NCI-H2081 (cell line): Measurements from ENCODE around the gene FGR.
A peak's percentile ranks its signal among the peaks of the same experiment; 100 is the strongest.
"Not testable (repeated sequence)": the region's sequence is repeated elsewhere in the genome, so short reads cannot be mapped to it uniquely, and the experiment has no call there.

Experiments
- DNase-seq, 2 experiments: peaks; one replicate each; lab custom pipeline; 2025; lab: John Stamatoyannopoulos, UW

The FGR gene

GRCh38 chr1:27659497-27660299 is 24.7 kb upstream of the FGR start:
- DNase-seq: peak; percentile 67 to 75

- no peak for DNase-seq
Observed at GRCh38 chr1:27658951-27659496, 24.0 kb upstream of the FGR start.

DNA sequence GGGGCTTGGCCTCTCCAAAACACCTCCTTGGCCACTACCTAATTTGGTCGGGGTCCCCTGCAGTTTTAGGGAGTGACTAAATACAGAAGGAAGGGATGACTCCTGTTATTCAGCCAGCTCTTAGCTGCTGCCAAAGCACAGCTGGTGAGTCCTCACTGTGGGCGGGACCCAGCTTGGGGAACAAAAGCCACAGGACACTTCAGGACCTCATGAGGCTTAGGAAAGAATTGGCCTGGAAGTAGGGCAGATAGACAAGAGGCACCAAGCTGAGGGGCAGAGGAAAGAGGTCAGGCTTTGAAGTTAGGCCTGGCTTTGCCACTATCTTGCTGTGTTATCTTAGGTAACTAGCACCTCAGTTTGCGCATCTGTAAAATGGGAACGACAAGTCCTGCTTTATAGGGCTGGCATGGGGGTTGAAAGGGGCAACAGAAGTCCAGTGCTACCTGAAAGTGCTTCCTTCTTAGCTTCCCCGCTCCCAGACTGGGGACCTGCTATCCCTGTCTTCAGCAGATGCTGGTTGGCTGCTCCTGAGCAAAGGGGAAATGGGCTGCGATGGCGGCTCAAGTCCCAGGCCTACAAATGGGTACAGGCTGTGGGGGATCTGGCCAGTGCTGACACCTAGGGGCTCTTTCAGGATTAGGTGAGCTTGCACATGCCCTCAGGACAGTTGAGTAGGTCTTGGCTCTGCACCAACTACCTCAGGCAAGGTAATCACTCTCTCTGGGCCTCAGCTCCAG is 21.3 kb upstream of the FGR start:
- peak in 1 of 2 experiments; percentile 19 for DNase-seq

GRCh38 chr1:27655151-27655937 is 20.4 kb upstream of the FGR start:
- DNase-seq: no peak

DNA sequence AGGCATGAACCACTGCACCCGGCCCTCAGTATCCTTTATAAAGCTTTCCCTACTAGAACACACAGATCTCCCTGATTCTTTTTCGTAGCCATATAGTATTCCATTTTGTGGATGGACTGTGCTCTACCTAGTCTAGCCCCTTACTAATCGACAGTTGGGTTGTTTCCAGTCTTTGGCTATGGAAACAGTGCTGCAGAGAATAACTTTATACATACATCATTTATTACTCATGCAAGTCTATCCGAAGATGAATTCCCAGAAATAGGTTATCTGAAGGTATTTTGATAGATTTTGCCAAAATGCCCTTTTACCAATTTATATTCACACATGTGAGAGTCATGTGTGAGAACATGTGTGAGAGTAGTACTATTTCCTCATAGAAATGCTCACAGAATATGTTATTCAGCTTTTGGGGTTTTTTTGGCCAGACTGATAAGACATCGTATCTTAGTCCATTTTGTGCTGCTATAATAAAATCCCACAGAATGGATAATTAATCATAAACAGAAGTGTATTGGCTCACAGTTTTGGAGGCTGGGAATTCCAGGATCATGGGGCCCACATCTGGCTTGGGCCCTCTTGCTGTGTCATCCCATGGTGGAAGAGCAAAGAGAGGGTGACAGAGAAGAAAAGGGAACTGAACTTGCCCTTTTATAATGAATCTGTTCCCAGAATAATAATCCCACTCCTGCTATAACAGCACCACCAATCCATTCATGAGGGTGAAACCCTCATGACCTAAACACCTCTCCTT is 17.3 kb upstream of the FGR start:
- no peak for DNase-seq

- no peak for DNase-seq
Observed at GRCh38 chr1:27650539-27651175, 15.7 kb upstream of the FGR start.

DNA sequence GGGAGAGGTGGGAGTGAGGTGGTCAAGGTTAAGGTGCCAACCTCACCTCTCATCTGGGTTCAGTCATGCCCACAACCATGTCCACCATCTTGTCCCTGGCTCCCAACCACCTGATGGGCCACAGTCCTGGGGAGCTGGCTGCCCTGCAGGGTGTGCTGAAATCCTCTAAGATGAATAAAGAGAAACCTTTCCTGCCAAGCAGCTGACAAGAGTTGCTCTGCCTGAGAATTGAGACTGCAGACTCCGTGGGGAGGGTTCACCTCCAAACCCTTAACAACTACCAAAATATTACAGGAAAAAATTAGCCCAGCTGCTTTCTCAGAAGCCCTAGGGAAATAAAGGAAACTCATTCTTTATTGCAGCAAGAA is 15.2 kb upstream of the FGR start:
- DNase-seq: no peak

DNA sequence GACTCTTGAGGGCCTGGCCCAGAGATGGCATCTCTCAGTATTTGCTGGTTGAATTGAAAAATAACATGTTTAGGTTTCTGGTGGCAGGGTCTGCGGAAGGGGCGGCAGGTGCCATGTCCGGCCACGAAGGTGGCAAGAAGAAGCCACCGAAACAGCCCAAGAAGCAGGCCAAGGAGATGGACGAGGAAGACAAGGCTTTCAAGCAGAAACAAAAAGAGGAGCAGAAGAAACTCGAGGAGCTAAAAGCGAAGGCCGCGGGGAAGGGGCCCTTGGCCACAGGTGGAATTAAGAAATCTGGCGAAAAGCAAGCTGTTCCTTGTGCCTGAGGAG is 14.3 kb upstream of the FGR start:
- no peak for DNase-seq

- no peak for DNase-seq
Observed at GRCh38 chr1:27648602-27649305, 13.8 kb upstream of the FGR start.

DNA sequence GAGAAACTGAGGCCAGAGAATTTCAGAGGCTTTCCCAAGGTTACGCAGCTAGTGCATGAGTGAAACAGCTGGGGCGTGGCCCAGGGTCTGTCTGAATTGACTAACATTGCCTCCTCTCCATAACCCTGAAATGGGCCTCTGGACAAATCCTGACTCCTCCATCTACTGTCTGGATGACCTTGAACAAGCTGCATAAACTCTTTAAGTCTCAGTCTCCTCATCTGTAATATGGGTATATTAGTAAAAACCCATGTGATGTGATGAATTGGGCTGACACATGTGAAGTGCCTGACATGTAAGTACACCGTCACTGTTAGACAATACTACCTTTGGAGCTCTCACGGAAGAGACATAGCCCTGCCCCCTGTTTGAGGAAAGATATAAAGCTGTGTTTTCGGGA is 12.3 kb upstream of the FGR start:
- no peak for DNase-seq

DNA sequence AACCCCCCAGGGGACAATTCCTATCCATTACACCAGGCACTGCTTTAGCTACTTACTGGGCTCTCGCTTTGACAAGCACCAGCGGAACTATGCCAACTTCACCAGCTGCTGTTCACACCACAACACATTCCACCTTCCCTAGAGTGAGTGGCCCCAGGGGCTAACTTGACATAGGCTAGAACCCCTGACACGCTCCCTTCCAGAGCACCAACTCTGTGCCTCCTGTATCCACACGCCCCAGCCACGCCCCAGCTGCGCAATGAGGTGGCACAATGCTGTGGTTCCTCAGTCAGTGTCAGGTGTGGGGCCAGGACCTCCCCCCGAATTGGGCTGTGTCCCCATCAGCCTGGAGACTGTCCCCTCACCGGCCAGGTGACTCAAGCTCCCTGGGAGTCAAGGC is 11.7 kb upstream of the FGR start:
- DNase-seq: no peak

GRCh38 chr1:27645071-27645415 is 10.1 kb upstream of the FGR start:
- no peak for DNase-seq

GRCh38 chr1:27644369-27645070 is 9.5 kb upstream of the FGR start:
- DNase-seq: no peak

DNA sequence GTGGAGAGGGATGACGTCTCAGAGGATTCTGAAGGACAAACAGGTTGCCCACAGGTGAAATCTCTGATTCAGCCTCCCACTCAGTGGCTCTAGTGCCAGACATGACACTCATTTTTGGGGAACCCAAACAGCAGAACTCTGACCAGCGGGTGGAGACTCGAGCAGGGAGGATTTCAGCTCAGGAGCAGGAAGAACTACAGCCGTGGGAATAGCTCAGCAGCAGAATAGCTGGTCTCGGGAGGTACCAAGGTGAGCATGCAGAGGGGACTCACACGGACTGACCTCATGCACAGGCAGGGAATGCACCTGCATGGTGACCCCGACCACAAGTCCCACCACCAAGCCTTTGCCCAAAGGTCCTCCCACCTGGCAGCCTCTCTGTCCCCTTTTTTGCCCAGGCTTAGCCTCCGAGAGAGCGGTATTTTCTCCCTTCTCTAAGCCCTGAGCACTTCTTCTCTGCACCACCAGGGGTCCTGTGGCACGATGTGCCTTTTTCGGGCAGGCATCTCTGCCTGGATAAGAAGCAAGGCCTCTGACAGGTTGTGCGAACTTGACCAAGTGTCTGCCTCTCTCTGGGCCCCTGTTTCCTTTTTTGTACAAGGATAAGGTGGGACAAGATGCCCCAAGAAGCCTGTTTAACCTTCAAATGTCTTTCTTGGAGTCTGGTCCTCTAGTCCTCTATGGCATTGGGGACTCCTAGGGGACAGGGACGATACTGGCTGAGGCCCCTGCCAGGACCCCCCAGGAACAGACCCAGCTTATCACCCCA is 8.8 kb upstream of the FGR start:
- no peak for DNase-seq

- DNase-seq: not testable (repeated sequence)
Observed at GRCh38 chr1:27640514-27640913, 5.5 kb upstream of the FGR start.

DNA sequence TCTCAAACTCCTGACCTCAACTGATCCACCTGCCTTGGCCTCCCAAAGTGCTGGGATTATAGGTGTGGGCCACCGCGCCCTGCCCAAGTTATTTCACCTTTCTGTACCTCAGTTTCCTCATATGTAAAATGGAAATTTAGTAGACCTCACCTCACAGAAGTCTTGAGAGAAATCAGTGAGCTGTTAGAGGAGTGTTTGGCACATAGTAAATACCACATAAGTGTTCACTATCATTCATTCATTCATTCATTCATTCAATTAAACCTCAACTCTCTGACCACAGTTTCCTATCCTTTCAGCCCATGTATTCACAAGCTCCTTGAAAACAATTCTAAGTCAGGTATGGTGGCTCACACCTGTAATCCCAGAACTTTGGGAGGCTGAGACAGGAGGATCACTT is 3.8 kb upstream of the FGR start:
- no peak for DNase-seq

DNA sequence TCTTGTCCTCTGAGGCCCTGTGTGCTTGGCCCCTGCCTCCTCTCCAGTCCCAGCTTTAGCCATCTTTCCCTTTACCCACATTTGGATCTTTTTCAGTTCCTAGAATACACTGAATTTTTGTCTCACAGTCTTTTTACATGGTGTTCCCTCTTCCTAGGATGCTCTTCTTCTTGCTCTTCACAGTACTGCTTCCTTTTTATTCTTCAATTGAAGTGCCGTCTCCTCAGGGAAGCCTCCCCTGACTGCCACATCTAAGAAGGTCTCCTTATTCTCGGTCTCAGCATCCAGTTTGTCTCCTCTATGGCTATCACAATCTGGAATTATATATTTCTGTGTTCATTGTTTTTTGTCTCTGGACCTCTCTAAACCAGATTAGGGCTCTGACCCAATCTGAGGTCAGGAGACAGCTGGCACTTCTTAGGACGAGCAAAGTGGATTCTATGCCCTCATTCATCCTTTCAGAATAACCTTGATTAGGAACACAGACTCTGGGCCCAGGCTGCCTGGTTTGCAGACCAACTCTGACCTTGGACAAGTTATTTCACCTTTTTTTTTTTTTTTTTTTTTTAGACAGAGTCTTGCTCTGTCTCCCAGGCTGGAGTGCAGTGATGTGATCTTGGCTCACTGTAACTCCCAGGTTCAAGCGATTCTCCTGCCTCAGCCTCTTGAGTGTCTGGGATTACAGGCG is 3.2 kb upstream of the FGR start:
- no peak for DNase-seq

DNA sequence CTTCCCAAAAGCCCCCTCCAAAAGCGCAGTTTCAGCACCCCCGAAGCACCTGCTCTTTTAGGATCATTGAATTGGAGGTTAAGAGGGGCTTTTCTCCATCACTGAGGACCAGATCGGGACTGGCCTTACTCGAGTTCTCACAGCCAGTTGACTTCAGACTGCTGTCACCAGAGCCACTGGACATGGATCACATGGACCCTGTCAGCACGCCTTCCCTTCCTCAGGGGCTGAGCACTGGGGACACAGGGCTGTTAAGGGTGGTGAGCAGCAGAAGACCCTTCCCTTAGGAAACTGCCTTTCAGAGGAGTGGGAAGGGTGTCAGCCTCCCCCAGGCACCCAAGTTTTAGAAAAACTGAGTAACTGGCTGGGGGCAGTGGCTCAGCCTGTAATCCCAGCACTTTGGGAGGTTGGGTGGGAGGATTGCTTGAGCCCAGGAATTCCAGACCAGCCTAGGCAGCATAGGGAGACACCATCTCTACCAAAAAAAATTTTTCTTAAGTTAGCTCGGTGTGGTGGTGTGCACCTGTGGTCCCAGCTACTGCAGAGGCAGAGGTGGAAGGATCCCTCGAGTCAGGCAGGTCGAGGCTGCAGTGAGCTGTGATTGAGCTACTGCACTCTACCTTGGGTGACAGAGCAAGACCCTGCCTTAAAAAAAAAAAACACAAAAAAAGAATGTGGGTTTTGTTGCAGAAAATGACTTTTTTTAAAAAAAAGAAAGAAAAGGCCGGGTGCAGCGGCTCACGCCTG is 584 bp upstream of the FGR start:
- DNase-seq: no peak
